PC-9 (cell line): Measurements from ENCODE around the gene CALHM1. TPM values are rescaled to one million over a fixed set of nuclear protein-coding genes. Genes with fewer than 3 reads are reported as not detected.

Source experiments
- BruUV-seq: library from RNA; stranded (reverse); fragments of 400-500 nt; replicated peaks from 2 replicates; lab custom pipeline; 2021; lab: Mats Ljungman, UMichigan
- CTCF ChIA-PET: fragments of 300-600 bp; sonication (Branson Sonifier 250); formaldehyde crosslinking; loops from one replicate; lab custom pipeline; 2022; ENCODE audit warnings: antibody characterized with exemption; lab: Charles Lee
- POLR2A ChIA-PET: fragments of 300-600 bp; sonication (Branson Sonifier 250); formaldehyde crosslinking; loops from one replicate; lab custom pipeline; 2022; ENCODE audit warnings: antibody characterized with exemption; ENCODE audit not compliant: unreplicated experiment; lab: Charles Lee
- DNase-seq, 2 experiments: peaks; one replicate each; pipeline versions ENCODE4 v3.0.0 to v3.0.0-alpha.2; 2015 to 2022; ENCODE audit warnings: mixed read lengths in 1 of 2
- H2AFZ ChIP-seq: fragments of 200-600 bp; sonication (generic); 2 replicates; pipeline ENCODE4 v1.8.1; 2017; ENCODE audit warnings: antibody characterized with exemption
- H3F3A ChIP-seq: fragments of 200-600 bp; sonication (generic); 2 replicates; pipeline ENCODE4 v1.8.1; 2017; ENCODE audit warnings: antibody characterized with exemption, mild to moderate bottlenecking, low read depth; ENCODE audit not compliant: insufficient read depth
- H3K27ac ChIP-seq: fragments of 200-600 bp; sonication (generic); 2 replicates; pipeline ENCODE4 v1.6.1; 2016; ENCODE audit warnings: mixed run types
- H3K27me3 ChIP-seq: fragments of 200-600 bp; sonication (generic); 2 replicates; pipeline ENCODE4 v1.6.1; 2016; ENCODE audit warnings: low read depth, mixed run types; ENCODE audit not compliant: insufficient read depth
- H3K36me3 ChIP-seq: fragments of 200-600 bp; sonication (generic); 2 replicates; pipeline ENCODE4 v1.6.1; 2016; ENCODE audit warnings: low read depth, mixed run types
- H3K4me1 ChIP-seq: fragments of 200-600 bp; sonication (generic); replicated peaks from 2 replicates; pipeline ENCODE4 v1.6.1; 2016; ENCODE audit warnings: mixed run types; ENCODE audit not compliant: insufficient read depth
- H3K4me2 ChIP-seq: fragments of 200-600 bp; sonication (generic); 2 replicates; pipeline ENCODE4 v1.6.1; 2017; ENCODE audit warnings: mixed run types
- H3K4me3 ChIP-seq: fragments of 200-600 bp; sonication (generic); 2 replicates; pipeline ENCODE4 v1.6.1; 2016; ENCODE audit warnings: mixed run types
- H3K79me2 ChIP-seq: fragments of 200-600 bp; sonication (generic); 2 replicates; pipeline ENCODE4 v1.6.1; 2017; ENCODE audit warnings: low read depth, mixed run types
- H3K9me2 ChIP-seq: fragments of 200-600 bp; sonication (generic); 2 replicates; pipeline ENCODE4 v1.8.1; 2017; ENCODE audit warnings: mild to moderate bottlenecking; ENCODE audit not compliant: insufficient read depth
- H3K9me3 ChIP-seq: fragments of 200-600 bp; sonication (generic); 2 replicates; pipeline ENCODE4 v1.8.1; 2016; ENCODE audit warnings: low read depth; ENCODE audit not compliant: insufficient read depth
- H4K20me1 ChIP-seq: fragments of 200-600 bp; sonication (generic); 2 replicates; pipeline ENCODE4 v1.8.1; 2017; ENCODE audit not compliant: insufficient read depth
- CTCF ChIP-seq: fragments of 200-600 bp; sonication (generic); conservative IDR thresholded peaks from 2 replicates; pipeline ENCODE4 v1.6.1; 2017; ENCODE audit warnings: mixed run types, antibody characterized with exemption, mild to moderate bottlenecking, moderate library complexity
- EZH2 ChIP-seq: fragments of 200-600 bp; sonication (generic); IDR thresholded peaks from 2 replicates; pipeline ENCODE4 v1.8.0; 2017; ENCODE audit warnings: antibody characterized with exemption, low read depth
- intact Hi-C: fragments of 100-400 bp; cut with micrococcal nuclease; formaldehyde crosslinking; loops from one replicate; pipeline ENCODE4 v1.10.0; 2022; ENCODE audit not compliant: unreplicated experiment
- total RNA-seq: library from RNA; stranded (reverse); gene quantifications from 2 replicates; pipeline ENCODE4 v1.2.3, GENCODE V29; 2021

The CALHM1 gene
- total RNA-seq, 1 experiment from 2014 or later: not detected

- CTCF ChIA-PET: no interaction called here
- Histone ChIP-seq H3K27ac (peak overlapping the region; percentile 46), H3K79me2 (peaks cover 4% of the 10 kb centered on the region; the same call in 1 of the 2 replicates), H3K9me3 (no peaks in the 10 kb centered on the region), H3F3A (peaks cover 9% of the 10 kb centered on the region; the same call in 1 of the 2 replicates), H3K27me3 (no peaks in the 10 kb centered on the region), H4K20me1 (no peaks in the 10 kb centered on the region), H2AFZ (no peak overlapping the region), H3K4me2 (peak overlapping the region; percentile 45; the same call in 1 of the 2 replicates), H3K9me2 (no peaks in the 10 kb centered on the region), H3K4me1 (peaks cover 46% of the 10 kb centered on the region), H3K36me3 (no peaks in the 10 kb centered on the region), H3K4me3 (no peak overlapping the region)
- BruUV-seq: no TSS peak
- intact Hi-C loops: loop anchor here (2.0 to 5.0 kb wide), 2 partner anchors 28 to 36 kb away; no protein-coding TSS in a partner anchor
- no peak for DNase-seq
- no peak for TF ChIP-seq CTCF
- TF ChIP-seq EZH2: no peak
- POLR2A ChIA-PET: no interaction called here
These were observed 20.0 kb upstream of the CALHM1 start for GRCh38 chr10:103478671-103479070.

- DNase-seq: peak in 1 of 2 experiments; percentile 18
- ChIA-PET POLR2A (no interaction called here), CTCF (interaction anchor here (0.5 to 1.1 kb wide), 2 partner anchors 25 to 66 kb away, joined by 3 read pairs; no protein-coding TSS in a partner anchor)
- H3K27me3 ChIP-seq: no peaks in the 10 kb centered on the region
- H3K27ac ChIP-seq: no peak overlapping the region
- TF ChIP-seq CTCF (no peak; the same call in 1 of the 2 replicates), EZH2 (no peak)
- no peaks in the 10 kb centered on the region for H4K20me1 ChIP-seq
- H2AFZ ChIP-seq: no peak overlapping the region
- no peaks in the 10 kb centered on the region for H3K36me3 ChIP-seq
- H3F3A ChIP-seq: peaks cover 25% of the 10 kb centered on the region; the same call in 1 of the 2 replicates
- BruUV-seq: no TSS peak
- no peak overlapping the region for H3K4me3 ChIP-seq
- peak overlapping the region; percentile 16; the same call in 1 of the 2 replicates for H3K4me2 ChIP-seq
- H3K9me3 ChIP-seq: no peaks in the 10 kb centered on the region
- H3K79me2 ChIP-seq: peaks cover 4% of the 10 kb centered on the region; the same call in 1 of the 2 replicates
- intact Hi-C loops: loop anchor here (5.0 kb wide), 1 partner anchor 34 kb away; no protein-coding TSS in a partner anchor
- H3K9me2 ChIP-seq: no peaks in the 10 kb centered on the region
- H3K4me1 ChIP-seq: peaks cover 57% of the 10 kb centered on the region
These were observed 17.5 kb upstream of the CALHM1 start for GRCh38 chr10:103476046-103476768.

- Histone ChIP-seq H3K4me3 (no peak overlapping the region), H3K79me2 (peaks cover 4% of the 10 kb centered on the region; the same call in 1 of the 2 replicates), H3K36me3 (no peaks in the 10 kb centered on the region), H3K27me3 (no peaks in the 10 kb centered on the region), H3F3A (peaks cover 27% of the 10 kb centered on the region; the same call in 1 of the 2 replicates), H3K9me3 (no peaks in the 10 kb centered on the region), H4K20me1 (no peaks in the 10 kb centered on the region), H3K4me1 (peaks cover 57% of the 10 kb centered on the region), H2AFZ (no peak overlapping the region), H3K9me2 (no peaks in the 10 kb centered on the region), H3K4me2 (no peak overlapping the region), H3K27ac (no peak overlapping the region)
- POLR2A ChIA-PET: no interaction called here
- DNase-seq: no peak
- no peak for TF ChIP-seq EZH2
- no peak for TF ChIP-seq CTCF
- intact Hi-C loops: loop anchor here (5.0 kb wide), 1 partner anchor 33 kb away; no protein-coding TSS in a partner anchor
- CTCF ChIA-PET: interaction anchor here (0.6 kb wide), 1 partner anchor 83 kb away, joined by 8 read pairs; no protein-coding TSS in a partner anchor
- no TSS peak for BruUV-seq
These were observed 16.7 kb upstream of the CALHM1 start for GRCh38 chr10:103475437-103475836.
